ENCODE results near the gene NSFL1C. TPM values are rescaled to one million over a fixed set of nuclear protein-coding genes. Genes with fewer than 3 reads are reported as not detected.
"Not testable (repeated sequence)": the region's sequence is repeated elsewhere in the genome, so short reads cannot be mapped to it uniquely, and the experiment has no call there.

The NSFL1C gene
- total RNA-seq, 1 experiment from 2014 or later, result 31.1 TPM

DNA sequence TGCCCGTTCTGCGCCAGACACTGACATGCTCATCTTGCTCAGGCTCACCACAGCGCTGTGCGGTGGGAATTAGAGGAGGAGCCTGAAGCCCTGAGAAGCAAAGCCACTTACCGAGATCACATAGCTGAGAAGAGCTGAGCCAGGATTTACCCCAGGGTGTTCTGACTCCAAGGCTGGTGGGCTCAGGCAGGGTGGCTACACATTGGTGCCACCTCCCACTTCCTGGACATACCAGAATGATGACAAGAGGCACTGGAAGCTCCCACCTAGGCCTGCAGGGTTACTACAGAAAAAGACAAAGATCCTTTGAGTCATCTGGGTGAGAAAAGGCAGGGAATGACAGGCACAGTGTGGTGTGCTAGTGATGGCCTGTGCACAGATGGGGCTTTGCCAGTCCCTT is 49.4 kb downstream of the NSFL1C start:
- DNase-seq (ENCODE audit: low read depth, low spot score), result peak; percentile 50
- in situ Hi-C loops (cut with HindIII; ENCODE audit: low pct_unique_long_range_greater_than_20kb, low sequenced_read_pairs), result no loop called here

DNA sequence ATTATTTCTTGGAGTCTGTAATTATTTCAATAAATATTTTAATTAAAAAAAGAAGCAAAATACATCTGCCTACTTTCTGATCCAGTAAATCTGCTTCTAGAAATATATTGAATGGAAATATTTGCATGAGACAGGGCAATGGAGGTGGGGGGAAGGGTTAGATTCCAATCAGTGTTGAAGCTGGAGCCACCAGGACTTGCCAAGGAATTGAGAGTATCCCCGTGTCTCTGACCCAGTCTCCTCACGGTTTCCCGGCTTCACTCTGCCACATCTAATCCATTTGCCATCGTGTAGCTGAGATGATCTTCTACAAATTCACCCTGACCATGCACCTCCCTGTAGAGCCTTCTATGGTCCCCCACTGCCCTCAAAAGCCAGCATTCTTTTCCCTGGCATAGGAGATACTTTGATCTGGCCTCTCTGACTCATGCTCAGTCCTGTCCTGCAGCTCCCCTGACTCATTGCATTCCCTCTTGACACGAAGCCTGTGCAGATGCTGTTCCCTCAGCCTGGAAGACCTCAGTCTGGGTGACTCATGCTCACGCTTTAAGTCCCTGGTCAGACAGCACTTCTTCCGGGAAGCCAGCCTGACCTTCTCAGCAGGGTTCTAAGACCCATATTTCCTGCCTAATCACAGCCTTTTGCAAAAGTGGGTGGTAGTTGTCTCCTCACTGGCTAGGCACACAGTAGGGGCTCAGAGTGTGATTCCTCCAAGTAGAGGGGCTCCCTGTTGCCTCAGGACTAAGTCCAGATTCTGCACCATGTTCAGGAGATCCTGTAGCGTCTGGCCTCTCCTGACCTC is 50.8 kb downstream of the NSFL1C start:
- in situ Hi-C loops (cut with HindIII; ENCODE audit: low pct_unique_long_range_greater_than_20kb, low sequenced_read_pairs), result no loop called here
- DNase-seq (ENCODE audit: low read depth, low spot score), result peak; percentile 96

DNA sequence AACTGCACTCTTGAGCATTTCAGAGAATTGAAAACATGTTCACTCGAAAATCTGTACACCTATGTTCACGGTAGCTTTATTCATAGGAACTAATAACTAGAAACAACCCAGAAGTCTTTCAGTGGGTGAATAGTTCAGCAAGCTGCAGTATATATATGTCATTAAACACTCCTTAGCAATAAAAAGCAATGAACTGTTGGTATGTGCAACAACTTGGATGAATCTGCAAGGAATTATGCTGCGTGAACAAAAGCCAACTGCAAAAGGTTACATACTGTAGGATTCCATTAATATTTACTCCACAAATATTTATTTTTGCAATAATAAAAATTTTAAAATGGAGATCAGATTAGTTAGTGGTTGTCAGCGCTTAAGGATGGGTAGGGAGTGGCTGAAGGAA is 51.7 kb downstream of the NSFL1C start:
- no peak for DNase-seq (ENCODE audit: low read depth, low spot score)
- in situ Hi-C loops (cut with HindIII; ENCODE audit: low pct_unique_long_range_greater_than_20kb, low sequenced_read_pairs), result no loop called here

DNA sequence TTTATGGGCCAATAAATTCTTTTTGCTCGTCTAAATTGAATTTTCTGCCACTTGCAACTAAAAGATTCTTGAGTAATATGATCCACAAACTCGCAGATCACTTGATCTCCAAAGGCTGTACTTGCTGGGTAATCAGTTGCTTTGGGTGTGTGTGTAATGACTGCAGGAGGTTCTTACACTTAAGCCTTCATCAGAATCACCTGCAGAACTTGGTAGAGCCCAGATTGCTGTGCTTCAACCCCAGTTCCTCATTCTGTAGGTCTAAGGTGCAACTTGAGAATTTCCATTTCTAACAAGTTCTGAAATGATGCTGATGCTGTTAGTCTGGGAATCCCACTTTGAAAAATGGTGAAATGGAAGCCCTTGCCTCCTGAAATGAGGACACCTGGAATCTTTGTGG is 60.8 kb downstream of the NSFL1C start:
- in situ Hi-C loops (cut with HindIII; ENCODE audit: low pct_unique_long_range_greater_than_20kb, low sequenced_read_pairs), result no loop called here

DNA sequence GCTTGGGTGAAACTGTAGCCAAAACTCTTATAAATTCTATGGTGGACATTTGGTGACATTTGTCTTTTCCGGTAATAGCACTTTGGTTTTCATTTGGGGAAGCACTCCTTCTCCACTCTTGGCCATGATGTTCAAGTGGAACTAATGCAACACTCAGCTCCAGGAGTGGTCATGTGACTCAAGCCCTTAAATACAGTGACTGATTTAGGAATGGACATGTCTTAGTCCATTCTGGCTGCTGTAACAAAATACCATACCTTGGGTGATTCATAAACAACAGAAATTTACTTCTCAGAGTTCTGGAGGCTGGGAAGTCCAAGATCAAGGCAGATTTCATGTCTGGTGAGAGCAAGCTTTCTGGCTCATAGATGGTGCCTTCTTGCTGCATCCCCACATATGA is 63.0 kb downstream of the NSFL1C start:
- in situ Hi-C loops (cut with HindIII; ENCODE audit: low pct_unique_long_range_greater_than_20kb, low sequenced_read_pairs), result no loop called here
- no peak for DNase-seq (ENCODE audit: low read depth, low spot score)

More for the DNA sequence above, 60.8 kb downstream of the NSFL1C start:
- DNase-seq (ENCODE audit: low read depth, low spot score), result no peak

DNA sequence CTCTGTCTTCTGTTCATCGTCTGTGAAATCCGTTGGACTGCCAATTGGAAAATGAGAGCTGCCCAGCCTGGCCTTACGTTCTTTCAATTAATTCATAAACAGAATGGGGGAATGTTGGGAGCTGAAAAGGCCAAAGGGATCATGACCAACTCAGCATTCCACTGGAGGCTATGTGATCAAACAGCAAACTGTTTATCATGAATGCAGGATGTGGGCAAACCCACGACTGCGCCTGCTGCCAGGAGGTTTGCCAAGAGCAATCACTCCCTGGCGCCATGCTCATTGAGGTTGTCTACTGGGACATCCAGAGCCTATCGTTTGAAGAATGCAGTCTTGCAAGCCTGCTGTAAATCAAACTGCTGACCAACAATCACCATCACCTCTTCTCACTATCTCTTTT is 64.5 kb downstream of the NSFL1C start:
- DNase-seq (ENCODE audit: low read depth, low spot score), result peak; percentile 90
- in situ Hi-C loops (cut with HindIII; ENCODE audit: low pct_unique_long_range_greater_than_20kb, low sequenced_read_pairs), result no loop called here

DNA sequence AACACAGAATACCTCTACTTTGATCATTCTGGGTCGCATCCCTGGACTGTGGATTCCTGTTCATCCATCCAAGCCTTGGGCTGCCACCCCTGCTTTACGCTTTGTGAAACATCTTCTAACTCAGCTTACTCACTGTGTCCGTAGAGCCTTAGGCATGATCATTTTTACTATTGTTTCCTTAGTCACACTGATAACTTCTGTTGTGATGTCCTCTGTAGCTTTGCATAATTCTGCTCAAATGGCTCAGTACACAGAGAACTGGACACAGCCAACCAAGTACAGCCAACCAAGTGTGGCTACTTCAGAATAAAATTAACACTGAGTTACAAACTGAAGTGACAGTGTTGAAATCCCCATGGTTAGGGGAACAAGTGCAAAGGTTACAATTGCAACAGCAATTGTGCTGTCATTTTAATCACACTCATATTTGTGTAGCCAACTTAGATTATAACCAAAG is 65.2 kb downstream of the NSFL1C start:
- in situ Hi-C loops (cut with HindIII; ENCODE audit: low pct_unique_long_range_greater_than_20kb, low sequenced_read_pairs), result no loop called here
- DNase-seq (ENCODE audit: low read depth, low spot score), result no peak

DNA sequence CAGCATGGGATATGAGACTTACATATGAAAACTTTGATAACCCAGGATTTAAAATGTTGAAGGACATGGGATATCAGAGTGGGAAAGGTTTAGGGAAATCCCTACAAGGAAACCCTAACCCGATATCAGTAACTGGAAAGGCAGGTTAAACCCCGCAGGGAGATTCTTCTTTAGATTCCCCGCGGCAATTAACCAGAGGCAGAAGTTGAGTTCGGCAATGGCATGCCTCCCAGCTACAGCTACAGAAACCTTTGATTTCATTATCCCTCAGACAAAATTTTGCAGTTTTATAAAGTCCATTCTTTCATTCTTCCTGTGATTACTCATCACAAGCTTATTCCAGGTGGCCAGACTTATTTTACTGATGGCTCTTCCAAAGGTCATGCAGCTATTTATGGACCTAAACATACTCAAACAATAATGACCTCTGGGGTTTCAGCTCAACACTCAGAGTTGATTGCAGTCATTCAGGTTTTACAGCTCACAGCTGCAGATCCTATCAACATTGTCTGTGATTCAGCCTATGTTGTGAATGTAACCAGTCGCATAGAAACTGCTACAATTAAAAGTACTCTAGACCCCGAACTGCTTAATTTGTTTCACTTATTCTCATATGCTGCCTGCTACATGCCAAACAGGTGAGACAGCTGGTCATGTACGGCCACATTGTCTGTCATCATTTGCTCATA is 66.8 kb downstream of the NSFL1C start:
- in situ Hi-C loops (cut with HindIII; ENCODE audit: low pct_unique_long_range_greater_than_20kb, low sequenced_read_pairs), result loop anchor here (10.0 kb wide), 1 partner anchor 45 kb away; no protein-coding TSS in a partner anchor

DNA sequence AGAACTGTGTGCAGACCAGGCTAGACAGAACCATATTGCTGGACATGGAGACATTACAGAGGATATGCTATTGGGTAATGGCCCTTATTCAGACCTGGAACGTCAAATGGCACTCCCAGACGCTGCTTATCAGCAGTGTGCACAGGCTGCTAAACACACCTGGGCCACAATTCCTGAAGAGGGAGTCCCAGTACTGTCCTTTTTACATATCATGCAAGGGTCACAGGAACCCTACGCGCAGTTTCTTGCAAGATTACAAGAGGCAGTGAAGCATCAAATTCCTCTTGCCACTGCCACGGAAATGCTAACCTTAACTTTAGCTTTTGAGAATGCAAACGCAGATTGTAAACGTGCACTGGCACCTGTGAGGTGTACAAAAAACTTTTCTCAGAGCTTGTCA is 68.5 kb downstream of the NSFL1C start:
- DNase-seq (ENCODE audit: low read depth, low spot score), result not testable (repeated sequence)
- in situ Hi-C loops (cut with HindIII; ENCODE audit: low pct_unique_long_range_greater_than_20kb, low sequenced_read_pairs), result loop anchor here (10.0 kb wide), 1 partner anchor 47 kb away; no protein-coding TSS in a partner anchor

More for the DNA sequence above, 66.8 kb downstream of the NSFL1C start:
- peak; percentile 41 for DNase-seq (ENCODE audit: low read depth, low spot score)

DNA sequence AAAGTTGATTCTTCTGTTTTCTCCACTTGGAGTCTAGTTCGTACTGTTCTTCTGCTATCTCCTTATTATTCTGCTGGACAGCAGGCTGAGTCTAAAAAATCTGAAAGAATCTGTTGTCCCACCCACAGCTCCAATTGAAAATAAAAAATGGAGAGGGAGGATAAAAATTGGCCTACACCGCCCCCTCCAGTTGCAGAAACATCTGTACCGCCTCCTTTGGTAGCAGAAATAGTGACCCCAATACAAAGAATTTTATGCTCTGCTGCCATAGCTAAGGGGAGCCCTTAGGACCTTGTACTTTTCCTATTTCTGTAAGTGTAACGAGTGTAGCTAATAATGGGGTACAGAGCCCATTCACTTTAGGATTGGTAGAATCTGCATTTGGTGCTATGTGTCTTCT is 68.9 kb downstream of the NSFL1C start:
- in situ Hi-C loops (cut with HindIII; ENCODE audit: low pct_unique_long_range_greater_than_20kb, low sequenced_read_pairs), result loop anchor here (10.0 kb wide), 1 partner anchor 47 kb away; no protein-coding TSS in a partner anchor
- DNase-seq (ENCODE audit: low read depth, low spot score), result peak; percentile 58

DNA sequence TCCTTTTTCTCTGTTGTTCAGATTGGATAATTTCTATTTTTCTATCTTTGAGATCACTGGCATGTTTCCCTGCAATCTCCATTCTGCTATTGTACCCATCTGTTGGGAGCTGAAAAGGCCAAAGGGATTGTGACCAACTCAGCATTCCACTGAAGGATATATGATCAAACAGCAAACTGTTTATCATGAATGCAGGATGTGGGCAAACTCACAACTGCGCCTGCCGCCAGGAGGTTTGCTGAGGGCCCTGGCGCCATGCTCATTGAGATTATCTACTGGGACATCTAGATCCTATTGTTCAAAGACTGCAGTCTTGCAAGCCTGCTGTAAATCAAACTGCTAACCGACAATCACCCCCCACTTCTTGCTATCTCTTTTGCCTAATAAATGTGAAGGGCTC is 69.9 kb downstream of the NSFL1C start:
- in situ Hi-C loops (cut with HindIII; ENCODE audit: low pct_unique_long_range_greater_than_20kb, low sequenced_read_pairs), result loop anchor here (10.0 kb wide), 1 partner anchor 48 kb away; no protein-coding TSS in a partner anchor
- DNase-seq (ENCODE audit: low read depth, low spot score), result peak; percentile 23

DNA sequence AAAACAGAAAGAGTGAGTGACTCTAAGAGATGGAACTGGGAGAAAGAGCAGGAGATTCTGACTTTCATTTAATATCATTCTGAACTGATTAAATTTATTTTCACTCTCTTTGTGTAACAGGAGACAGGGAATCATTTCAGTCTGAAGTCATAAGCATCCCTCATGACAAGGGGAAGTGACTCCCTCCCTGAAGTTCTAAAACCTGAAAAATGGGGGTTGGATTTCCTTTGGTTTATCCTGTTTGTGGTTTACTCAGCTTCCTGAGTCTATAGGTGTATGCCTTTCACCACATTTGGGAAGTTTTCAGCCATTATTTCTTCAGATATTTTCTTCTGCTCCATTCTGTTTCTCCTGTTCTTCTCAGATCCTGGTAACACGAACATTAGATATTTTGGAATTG is 70.4 kb downstream of the NSFL1C start:
- no peak for DNase-seq (ENCODE audit: low read depth, low spot score)

DNA sequence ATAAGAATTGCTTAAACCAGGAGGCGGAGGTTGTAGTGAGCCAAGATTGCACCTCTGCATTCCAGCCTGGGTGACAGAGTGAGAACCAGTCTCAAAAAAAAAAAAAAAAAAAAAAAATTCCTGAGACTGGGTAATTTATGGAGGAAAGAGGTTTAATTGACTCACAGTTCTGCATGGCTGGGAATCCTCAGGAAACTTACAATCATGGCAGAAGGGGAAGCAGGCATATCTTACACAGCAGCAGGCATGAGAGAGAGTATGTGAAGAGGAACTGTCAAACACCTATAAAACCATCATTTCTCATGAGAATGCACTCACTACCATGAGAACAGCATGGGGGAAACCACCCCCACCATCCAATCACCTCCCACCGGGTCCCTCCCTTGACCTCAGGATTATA is 72.0 kb downstream of the NSFL1C start:
- in situ Hi-C loops (cut with HindIII; ENCODE audit: low pct_unique_long_range_greater_than_20kb, low sequenced_read_pairs), result loop anchor here (10.0 kb wide), 1 partner anchor 50 kb away; no protein-coding TSS in a partner anchor
- DNase-seq (ENCODE audit: low read depth, low spot score), result no peak

More for the DNA sequence above, 70.4 kb downstream of the NSFL1C start:
- in situ Hi-C loops (cut with HindIII; ENCODE audit: low pct_unique_long_range_greater_than_20kb, low sequenced_read_pairs), result loop anchor here (10.0 kb wide), 1 partner anchor 49 kb away; no protein-coding TSS in a partner anchor

DNA sequence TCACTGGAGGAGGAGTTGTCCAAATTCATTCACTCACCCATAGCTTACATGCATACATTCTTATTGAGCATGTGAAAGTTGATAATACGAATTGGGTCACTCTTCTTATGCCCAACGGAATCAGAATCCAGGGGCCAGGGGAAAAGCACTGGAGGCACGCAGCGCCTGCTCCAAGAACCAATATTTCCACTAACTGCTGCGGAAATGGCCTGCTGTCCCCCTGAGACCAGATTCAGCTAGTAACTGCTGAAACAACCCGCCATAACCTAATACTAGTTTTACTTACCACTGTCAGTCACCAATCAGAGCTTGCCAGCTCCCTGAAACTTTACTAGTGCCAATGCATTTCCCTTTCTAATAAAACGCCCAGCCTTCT is 73.2 kb downstream of the NSFL1C start:
- DNase-seq (ENCODE audit: low read depth, low spot score), result no peak
- in situ Hi-C loops (cut with HindIII; ENCODE audit: low pct_unique_long_range_greater_than_20kb, low sequenced_read_pairs), result loop anchor here (10.0 kb wide), 1 partner anchor 51 kb away; no protein-coding TSS in a partner anchor

DNA sequence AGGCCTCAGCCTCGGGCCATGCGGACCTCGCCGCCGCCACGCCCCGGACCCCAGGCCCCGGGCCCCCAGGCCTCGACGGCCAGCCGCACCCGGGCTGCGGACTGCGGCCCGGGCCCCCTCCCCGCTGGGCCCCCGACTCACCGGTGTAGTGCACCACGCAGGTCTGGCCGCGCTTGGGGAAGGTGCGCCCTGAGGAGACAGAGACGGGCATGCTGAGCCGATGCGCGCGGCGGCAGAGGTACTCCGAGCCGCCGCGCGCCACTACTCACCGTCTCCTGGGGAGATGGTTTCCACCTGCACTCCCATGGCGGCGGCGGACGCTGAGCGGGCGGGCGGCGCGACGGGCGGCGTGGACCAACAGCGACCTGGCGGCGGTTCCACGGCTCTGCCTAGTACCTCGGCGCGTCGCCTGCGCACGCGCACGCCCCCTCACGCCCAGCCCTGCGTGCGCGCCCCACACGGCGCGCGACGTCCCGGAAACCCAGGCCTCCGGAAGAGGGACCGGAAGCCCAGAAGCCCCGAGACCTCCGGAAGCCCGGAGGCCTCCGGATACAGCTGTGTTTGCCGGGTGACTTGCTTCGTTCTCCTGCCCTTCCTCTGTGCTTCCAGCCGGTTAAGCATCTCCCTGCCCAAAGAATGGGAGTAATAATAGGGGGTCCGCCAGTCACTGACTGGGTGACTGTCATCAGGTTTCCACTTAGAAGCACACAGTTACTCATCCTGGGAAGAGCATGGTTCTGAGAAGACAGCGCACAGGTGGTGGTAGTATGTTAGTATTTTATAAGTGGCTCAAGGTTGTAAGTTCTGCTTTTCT is 73.7 kb downstream of the NSFL1C start, which contains the start of gene FKBP1A:
FKBP1A (minus strand) TSS at position 362 of the 814 bp plus-strand sequence; CDS start at position 306, 56 bp downstream.
- peak; percentile 93 for DNase-seq (ENCODE audit: low read depth, low spot score)

DNA sequence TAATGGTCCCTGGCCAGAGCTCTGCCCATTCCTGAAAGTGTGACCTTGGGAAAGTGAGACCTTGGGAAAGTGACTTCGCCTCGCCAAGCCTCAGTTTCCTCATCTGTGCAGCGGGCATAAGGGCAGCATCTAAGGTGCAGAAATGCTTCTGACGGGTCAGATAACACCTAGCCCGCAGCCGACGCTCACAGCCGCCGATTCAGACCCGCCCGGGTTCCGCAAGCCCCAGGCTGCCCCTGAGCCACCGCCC is 74.3 kb downstream of the NSFL1C start:
- in situ Hi-C loops (cut with HindIII; ENCODE audit: low pct_unique_long_range_greater_than_20kb, low sequenced_read_pairs), result loop anchor here (10.0 kb wide), 1 partner anchor 52 kb away; no protein-coding TSS in a partner anchor
- no peak for DNase-seq (ENCODE audit: low read depth, low spot score)

More for the DNA sequence above, 73.7 kb downstream of the NSFL1C start, which contains the start of gene FKBP1A:
- in situ Hi-C loops (cut with HindIII; ENCODE audit: low pct_unique_long_range_greater_than_20kb, low sequenced_read_pairs), result loop anchor here (10.0 kb wide), 1 partner anchor 52 kb away; no protein-coding TSS in a partner anchor
